KMS-11 (cell line): ENCODE data around the gene LZIC.

Source experiments
- H2AFZ ChIP-seq: fragments of 200-600 bp; sonication (generic); 2 replicates; pipeline ENCODE4 v1.6.1; 2016; ENCODE audit warnings: antibody characterized with exemption, mixed run types, low read depth
- H3K27ac ChIP-seq: fragments of 200-600 bp; sonication (generic); 2 replicates; pipeline ENCODE4 v1.6.1; 2016; ENCODE audit warnings: mild to moderate bottlenecking, mixed run types
- H3K27me3 ChIP-seq: fragments of 200-600 bp; sonication (generic); 2 replicates; pipeline ENCODE4 v1.6.1; 2017; ENCODE audit warnings: mild to moderate bottlenecking, low read depth, mixed run types, moderate library complexity; ENCODE audit not compliant: insufficient read depth
- H3K36me3 ChIP-seq: fragments of 200-600 bp; sonication (generic); 2 replicates; pipeline ENCODE4 v1.6.1; 2017; ENCODE audit warnings: mild to moderate bottlenecking, mixed run types; ENCODE audit not compliant: insufficient read depth
- H3K4me1 ChIP-seq: fragments of 200-600 bp; sonication (generic); 2 replicates; pipeline ENCODE4 v1.6.1; 2016; ENCODE audit warnings: mild to moderate bottlenecking, low read depth, mixed run types; ENCODE audit not compliant: poor library complexity, severe bottlenecking
- H3K4me2 ChIP-seq: fragments of 200-600 bp; sonication (generic); 2 replicates; pipeline ENCODE4 v1.7.0; 2016; ENCODE audit warnings: mild to moderate bottlenecking, mixed run types
- H3K4me3 ChIP-seq: fragments of 200-600 bp; sonication (generic); IDR thresholded peaks from 2 replicates; pipeline ENCODE4 v1.6.1; 2017; ENCODE audit warnings: low read depth, low read length, mixed read lengths; ENCODE audit not compliant: insufficient read depth
- H3K79me2 ChIP-seq: fragments of 200-600 bp; sonication (generic); 2 replicates; pipeline ENCODE4 v1.6.1; 2016; ENCODE audit warnings: low read depth, mixed run types; ENCODE audit not compliant: insufficient read depth
- H3K9ac ChIP-seq: fragments of 200-600 bp; sonication (generic); 2 replicates; pipeline ENCODE4 v1.6.1; 2016; ENCODE audit warnings: mild to moderate bottlenecking, mixed run types
- H4K20me1 ChIP-seq: fragments of 200-600 bp; sonication (generic); 2 replicates; pipeline ENCODE4 v1.6.1; 2016; ENCODE audit warnings: mild to moderate bottlenecking, mixed run types; ENCODE audit not compliant: insufficient read depth
- TF ChIP-seq, protein P1 (sequence below): fragments of 200-600 bp; sonication (generic); conservative IDR thresholded peaks from 2 replicates; pipeline ENCODE4 v1.6.1; 2017; ENCODE audit warnings: low read depth, mild to moderate bottlenecking, antibody characterized with exemption, low read length, moderate library complexity, mixed read lengths

The LZIC gene

DNA sequence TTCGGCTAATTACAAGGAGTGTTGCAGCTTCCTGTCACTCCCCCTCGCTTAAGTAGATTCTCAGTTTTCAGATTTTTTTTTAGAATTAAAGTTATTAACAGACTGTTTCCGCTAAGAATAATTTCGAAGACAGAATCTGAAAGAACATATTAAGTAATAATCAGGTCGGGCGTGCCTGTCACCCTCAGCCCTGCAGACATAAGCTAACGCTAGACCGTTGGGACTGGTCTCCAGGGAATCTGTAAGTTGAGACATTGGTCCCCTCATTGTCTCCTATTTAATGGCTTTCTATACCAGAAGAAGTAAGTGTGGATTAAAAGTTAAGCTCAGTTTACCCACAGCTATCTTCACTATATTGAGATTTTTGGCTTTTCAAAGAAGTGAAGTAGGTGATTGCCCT, 14.5 kb upstream of the LZIC start:
- Histone ChIP-seq H3K79me2 (no peaks in the 10 kb centered on the region), H3K4me3 (no peak overlapping the region), H4K20me1 (no peaks in the 10 kb centered on the region), H3K9ac (no peak overlapping the region), H2AFZ (no peak overlapping the region), H3K4me2 (no peak overlapping the region), H3K36me3 (no peaks in the 10 kb centered on the region), H3K27me3 (no peaks in the 10 kb centered on the region), H3K27ac (no peak overlapping the region), H3K4me1 (peaks cover 10% of the 10 kb centered on the region)
- TF ChIP-seq, protein P1, sequence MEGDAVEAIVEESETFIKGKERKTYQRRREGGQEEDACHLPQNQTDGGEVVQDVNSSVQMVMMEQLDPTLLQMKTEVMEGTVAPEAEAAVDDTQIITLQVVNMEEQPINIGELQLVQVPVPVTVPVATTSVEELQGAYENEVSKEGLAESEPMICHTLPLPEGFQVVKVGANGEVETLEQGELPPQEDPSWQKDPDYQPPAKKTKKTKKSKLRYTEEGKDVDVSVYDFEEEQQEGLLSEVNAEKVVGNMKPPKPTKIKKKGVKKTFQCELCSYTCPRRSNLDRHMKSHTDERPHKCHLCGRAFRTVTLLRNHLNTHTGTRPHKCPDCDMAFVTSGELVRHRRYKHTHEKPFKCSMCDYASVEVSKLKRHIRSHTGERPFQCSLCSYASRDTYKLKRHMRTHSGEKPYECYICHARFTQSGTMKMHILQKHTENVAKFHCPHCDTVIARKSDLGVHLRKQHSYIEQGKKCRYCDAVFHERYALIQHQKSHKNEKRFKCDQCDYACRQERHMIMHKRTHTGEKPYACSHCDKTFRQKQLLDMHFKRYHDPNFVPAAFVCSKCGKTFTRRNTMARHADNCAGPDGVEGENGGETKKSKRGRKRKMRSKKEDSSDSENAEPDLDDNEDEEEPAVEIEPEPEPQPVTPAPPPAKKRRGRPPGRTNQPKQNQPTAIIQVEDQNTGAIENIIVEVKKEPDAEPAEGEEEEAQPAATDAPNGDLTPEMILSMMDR: no peak

DNA sequence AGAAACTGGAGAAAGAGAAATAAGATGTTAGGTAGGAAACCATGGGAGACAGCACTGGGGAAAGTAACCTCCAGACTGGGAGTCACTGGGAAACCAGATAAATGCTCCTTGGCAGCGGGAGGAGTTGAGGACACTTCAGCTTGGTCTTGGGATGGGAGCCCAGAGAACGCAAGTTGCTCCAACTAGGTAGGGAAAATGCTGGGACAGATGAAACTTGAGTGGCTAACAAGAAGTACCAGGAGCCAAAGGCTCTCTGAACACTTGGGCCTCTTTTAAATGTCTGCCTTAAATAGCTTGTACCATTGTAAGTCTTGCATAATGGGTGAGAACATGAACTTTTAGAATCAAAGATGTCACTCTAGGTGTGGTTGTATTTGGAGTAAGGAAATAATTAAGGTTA, 3.1 kb upstream of the LZIC start:
- H3K27ac ChIP-seq: no peak overlapping the region
- no peak overlapping the region for H2AFZ ChIP-seq
- TF ChIP-seq, protein P1: no peak
- H3K4me3 ChIP-seq: no peak overlapping the region
- H3K9ac ChIP-seq: no peak overlapping the region
- H3K79me2 ChIP-seq: peaks cover 16% of the 10 kb centered on the region; the same call in 1 of the 2 replicates
- H4K20me1 ChIP-seq: no peaks in the 10 kb centered on the region
- H3K27me3 ChIP-seq: no peaks in the 10 kb centered on the region
- H3K36me3 ChIP-seq: no peaks in the 10 kb centered on the region
- no peak overlapping the region for H3K4me2 ChIP-seq
- H3K4me1 ChIP-seq: peaks cover 31% of the 10 kb centered on the region

DNA sequence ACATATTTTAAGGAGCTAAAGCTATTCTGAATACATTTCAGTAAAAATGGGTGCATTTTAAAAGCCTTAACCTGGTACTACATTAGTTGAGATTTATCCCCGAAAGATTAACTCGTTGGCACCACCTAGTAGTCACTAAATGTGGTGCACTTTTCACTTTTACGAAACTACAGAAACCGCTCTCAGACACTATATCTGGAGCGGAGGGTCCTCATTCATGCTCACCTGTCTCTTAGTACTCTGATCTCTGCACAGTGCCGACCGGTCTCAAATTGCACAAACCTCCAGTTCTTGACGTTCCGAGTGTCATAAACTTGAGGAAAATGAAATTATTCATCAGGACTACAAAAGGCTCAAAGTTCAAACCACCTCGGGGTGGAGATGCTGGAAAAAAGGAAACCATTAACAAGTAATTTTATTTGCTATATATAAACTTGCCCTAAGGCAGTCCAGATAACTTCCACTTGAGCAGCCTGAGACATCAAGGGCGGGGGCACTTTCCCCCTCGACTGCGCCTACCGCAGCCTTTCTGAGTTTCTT, 722 bp downstream of the LZIC start:
- peaks cover 14% of the 10 kb centered on the region for H3K4me1 ChIP-seq
- H3K27me3 ChIP-seq: no peaks in the 10 kb centered on the region
- H3K4me3 ChIP-seq: peak overlapping the region; percentile 88
- peak overlapping the region; percentile 85 for H3K9ac ChIP-seq
- TF ChIP-seq, protein P1: peak; percentile 77
- H2AFZ ChIP-seq: peak overlapping the region; percentile 98
- peaks cover 16% of the 10 kb centered on the region; the same call in 1 of the 2 replicates for H3K79me2 ChIP-seq
- peak overlapping the region; percentile 82 for H3K27ac ChIP-seq
- H3K4me2 ChIP-seq: peak overlapping the region; percentile 98
- H3K36me3 ChIP-seq: no peaks in the 10 kb centered on the region
- no peaks in the 10 kb centered on the region for H4K20me1 ChIP-seq

DNA sequence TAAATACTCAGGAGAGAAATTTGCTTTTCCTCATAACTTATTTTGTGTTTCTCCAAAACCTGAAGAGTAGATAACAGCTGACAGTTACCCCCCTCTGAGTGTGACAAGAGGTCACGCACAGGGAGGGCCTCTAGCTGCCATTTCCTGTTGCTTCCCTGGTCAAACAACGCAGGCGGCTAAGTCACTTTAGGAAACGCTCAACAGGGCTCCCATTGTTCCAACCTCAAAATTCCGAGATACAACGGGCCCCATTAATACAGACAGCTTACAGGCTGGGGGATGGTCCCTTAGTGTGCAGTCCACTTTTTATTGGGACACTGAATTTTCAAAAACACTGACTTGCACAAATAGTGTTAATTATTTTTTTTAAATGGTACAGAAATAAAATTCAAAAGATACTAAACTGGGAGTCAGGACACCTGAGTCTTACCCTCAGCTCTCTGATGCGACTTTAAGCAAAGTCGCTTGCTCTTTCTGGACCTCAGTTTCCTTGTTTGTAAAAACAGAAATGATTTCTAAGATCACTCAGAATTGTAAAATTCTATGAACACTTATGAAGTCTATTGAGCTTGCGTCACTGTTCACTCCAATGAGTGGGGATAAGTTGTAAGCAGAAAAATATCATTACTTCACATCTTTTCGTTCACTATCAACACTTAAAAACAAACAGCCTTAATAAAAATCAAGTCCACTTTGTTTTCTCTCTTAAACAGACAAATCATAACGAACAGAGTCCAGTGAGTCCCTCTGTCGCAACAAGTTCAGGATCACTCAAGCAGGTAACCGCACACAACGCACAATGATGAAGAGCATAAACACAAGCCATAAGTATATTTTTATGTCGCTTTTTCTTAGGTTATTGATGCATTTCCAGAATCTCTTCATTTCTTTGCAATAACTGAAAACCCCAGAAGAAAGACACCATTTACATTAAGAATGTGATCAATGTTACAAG, 13.5 kb downstream of the LZIC start:
- H3K27me3 ChIP-seq: no peaks in the 10 kb centered on the region
- H3K4me2 ChIP-seq: no peak overlapping the region
- H3K27ac ChIP-seq: no peak overlapping the region
- no peak overlapping the region for H2AFZ ChIP-seq
- no peaks in the 10 kb centered on the region for H3K79me2 ChIP-seq
- no peak overlapping the region for H3K9ac ChIP-seq
- no peaks in the 10 kb centered on the region for H3K36me3 ChIP-seq
- H3K4me1 ChIP-seq: no peaks in the 10 kb centered on the region
- H4K20me1 ChIP-seq: no peaks in the 10 kb centered on the region
- H3K4me3 ChIP-seq: no peak overlapping the region
- TF ChIP-seq, protein P1: no peak
